ENCODE measurements around the gene SNAP47.

SNAP47 gene

DNA sequence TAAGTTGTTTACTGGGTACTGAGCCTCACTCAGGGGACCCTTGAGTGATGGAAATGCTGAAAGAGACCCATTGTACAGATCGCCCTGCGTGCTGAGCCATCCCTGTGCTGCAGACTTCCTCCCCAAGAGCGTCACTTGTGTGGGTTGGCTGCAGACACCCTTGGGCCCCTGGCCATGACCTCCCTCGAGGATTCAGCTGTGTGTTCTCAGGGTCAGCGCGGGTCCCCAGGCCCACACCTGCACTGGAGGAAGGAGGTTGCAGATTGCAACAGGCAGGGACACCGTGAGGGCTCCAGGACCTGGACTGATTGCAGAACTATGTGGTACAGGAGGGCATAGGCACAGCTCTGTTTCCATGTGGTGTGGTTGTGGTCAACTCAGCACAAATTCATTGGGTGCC is 4.4 kb downstream of the SNAP47 start:
- H3K36me3 Mint-ChIP-seq = peaks cover 4% of the 10 kb centered on the region
- peaks cover 51% of the 10 kb centered on the region for H3K4me1 Mint-ChIP-seq (ENCODE audit: low read depth)
- H3K4me3 Mint-ChIP-seq = no peak overlapping the region
- no peaks in the 10 kb centered on the region for H3K27me3 Mint-ChIP-seq
- no peak overlapping the region for H3K27ac Mint-ChIP-seq
- no peaks in the 10 kb centered on the region for H3K9me3 Mint-ChIP-seq (ENCODE audit: low read depth)

- peaks cover 4% of the 10 kb centered on the region for H3K36me3 Mint-ChIP-seq
- no peak overlapping the region for H3K4me3 Mint-ChIP-seq
- H3K27me3 Mint-ChIP-seq = no peaks in the 10 kb centered on the region
- peaks cover 57% of the 10 kb centered on the region for H3K4me1 Mint-ChIP-seq (ENCODE audit: low read depth)
- peak overlapping the region; percentile 46 for H3K27ac Mint-ChIP-seq
- H3K9me3 Mint-ChIP-seq (ENCODE audit: low read depth) = no peaks in the 10 kb centered on the region
Observed at GRCh38 chr1:227740401-227740960, 5.2 kb downstream of the SNAP47 start.

DNA sequence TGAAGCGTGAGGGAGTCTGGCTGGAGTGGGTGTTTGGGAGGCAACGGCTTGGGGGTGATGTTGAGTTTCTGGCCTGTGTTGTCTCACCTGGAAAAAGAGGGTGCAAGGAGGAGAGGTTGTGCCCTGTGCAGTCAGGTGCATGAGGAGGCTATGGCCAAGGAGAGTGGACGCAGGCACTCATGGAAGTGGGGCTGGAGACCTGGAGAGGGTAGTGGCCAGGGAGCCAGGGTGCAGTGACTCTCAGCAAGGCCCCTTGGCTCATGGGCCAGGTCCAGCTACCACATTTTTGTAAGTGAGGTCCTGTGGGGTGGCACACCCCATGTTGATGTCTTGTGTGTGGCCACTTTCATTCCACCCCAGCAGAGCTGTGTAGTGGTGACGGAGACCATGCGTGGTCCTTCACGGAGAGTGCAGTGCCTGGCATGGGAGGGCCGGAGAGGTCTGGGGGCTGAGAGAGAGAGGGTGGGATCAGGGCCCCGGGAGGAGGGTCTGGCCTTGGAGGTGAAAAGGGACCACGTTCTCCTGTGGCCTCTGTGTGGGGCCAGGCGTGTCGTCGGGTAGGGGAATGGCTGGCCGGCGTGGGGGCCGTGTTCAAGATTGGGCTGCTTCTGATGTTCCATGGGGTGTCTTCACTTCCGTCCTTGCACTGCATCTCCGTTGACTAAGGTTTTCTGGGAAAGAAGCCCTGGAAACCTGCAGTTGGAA is 6.1 kb downstream of the SNAP47 start:
- Mint-ChIP-seq H3K4me3 (no peak overlapping the region), H3K36me3 (peaks cover 4% of the 10 kb centered on the region), H3K4me1 (ENCODE audit: low read depth) (peaks cover 57% of the 10 kb centered on the region), H3K27me3 (no peaks in the 10 kb centered on the region), H3K27ac (no peak overlapping the region), H3K9me3 (ENCODE audit: low read depth) (no peaks in the 10 kb centered on the region)

DNA sequence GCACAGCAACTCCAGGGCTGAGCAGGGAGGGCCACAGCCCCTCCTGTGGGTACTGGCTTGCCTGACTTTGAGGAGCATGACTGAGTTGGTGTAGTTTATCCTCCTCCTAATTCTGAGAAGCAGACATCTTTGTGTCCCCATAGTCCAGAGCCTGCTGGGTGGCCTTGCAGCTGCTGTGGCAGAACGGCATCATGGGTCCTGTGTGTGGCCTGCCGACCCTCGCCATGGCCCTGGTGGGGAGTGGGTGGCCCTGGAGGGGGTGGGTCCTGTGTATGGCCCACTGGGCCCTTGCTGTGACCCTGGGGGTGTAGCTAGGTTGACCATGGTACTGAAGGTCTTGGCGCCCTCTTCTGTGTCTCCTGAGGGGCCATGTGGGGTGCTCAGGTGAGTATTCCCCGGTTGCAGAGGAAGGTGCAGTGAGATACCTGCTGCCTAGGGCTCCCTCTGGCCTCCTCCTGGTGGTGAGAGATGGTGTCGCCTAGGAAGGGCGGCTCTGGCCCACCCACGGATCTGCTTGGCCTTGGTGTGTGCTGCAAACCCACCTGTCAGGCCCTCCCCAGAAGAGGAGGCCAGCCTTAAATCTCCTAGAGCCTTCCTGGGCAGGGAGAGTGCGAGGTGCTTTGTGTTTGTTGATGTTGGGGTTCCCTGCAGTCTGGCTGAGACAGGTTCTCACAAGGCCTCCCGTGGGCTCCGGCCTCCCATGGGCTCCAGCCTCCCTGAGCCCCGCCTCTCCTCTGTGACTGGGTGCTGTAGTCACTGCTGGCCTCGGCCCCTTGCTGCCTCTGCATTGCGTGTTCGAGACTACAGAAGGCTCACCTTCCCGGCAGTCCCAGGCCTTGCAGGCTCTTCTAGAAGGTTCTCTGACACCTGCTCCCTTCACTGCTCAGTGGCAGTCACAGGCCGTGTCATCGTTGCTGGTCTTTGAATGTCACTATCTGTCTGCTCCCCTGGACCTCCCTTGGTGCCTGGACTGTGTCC is 7.8 kb downstream of the SNAP47 start:
- Mint-ChIP-seq H3K27me3 (no peaks in the 10 kb centered on the region), H3K9me3 (ENCODE audit: low read depth) (no peaks in the 10 kb centered on the region), H3K36me3 (peaks cover 4% of the 10 kb centered on the region), H3K4me1 (ENCODE audit: low read depth) (peaks cover 51% of the 10 kb centered on the region), H3K27ac (no peak overlapping the region), H3K4me3 (no peak overlapping the region)

DNA sequence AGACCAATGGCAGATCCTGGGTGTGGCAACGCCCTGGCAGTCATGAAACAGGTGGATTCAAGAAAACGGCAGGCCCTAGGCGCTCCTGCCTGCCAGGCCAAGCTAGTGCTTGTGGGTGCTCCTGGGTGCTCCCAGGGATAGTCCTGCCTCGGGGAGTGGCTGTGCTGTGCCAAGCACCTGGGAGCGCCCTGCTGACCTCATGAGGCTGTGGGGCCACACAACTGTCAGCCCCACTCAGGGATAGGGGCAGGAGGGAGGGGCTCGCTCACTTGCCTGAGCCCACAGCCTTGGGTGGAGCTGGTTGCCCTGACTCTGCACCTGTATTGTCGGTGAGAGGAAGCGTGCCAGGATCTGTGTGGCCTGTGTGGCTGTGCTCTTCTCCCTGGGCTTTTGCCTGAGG is 9.4 kb downstream of the SNAP47 start:
- Mint-ChIP-seq H3K4me3 (no peak overlapping the region), H3K27me3 (no peaks in the 10 kb centered on the region)

DNA sequence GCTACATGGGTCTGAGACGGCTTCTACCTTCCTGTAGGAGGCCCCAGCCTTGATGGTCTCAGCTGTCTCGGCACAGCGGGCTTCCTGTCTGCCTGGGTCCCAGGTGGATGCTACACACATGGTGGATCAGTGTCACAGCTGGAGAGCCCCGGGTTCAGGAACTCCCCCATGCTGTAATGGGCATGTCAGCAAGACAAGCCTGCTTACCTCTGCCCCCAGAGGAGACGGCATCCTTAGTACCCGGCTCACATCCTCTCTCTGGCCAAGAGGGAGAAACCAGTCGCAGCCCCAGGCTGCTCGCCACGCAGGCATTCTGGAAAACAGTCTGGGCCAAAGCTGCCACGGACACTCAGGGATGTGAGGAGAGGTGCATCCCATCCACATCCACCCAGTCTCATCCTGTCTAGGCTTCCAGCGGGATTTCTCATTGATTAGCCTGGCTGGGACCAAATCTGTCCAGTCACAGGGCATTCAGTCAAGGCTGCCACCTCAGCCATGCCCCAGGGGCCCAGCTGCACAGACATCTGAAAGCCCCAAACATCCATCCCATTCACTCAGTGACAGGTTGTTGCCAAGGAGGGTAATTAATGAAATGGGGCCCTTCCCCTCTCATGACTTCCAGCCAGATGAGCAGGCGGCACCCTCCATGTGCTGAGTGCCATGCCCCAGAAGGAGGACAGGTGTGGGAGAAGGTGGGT is 10.5 kb downstream of the SNAP47 start:
- peaks cover 6% of the 10 kb centered on the region for H3K36me3 Mint-ChIP-seq

More for the DNA sequence above, 9.4 kb downstream of the SNAP47 start:
- no peak overlapping the region for H3K27ac Mint-ChIP-seq
- H3K36me3 Mint-ChIP-seq = peaks cover 6% of the 10 kb centered on the region
- no peaks in the 10 kb centered on the region for H3K9me3 Mint-ChIP-seq (ENCODE audit: low read depth)
- peaks cover 45% of the 10 kb centered on the region for H3K4me1 Mint-ChIP-seq (ENCODE audit: low read depth)

DNA sequence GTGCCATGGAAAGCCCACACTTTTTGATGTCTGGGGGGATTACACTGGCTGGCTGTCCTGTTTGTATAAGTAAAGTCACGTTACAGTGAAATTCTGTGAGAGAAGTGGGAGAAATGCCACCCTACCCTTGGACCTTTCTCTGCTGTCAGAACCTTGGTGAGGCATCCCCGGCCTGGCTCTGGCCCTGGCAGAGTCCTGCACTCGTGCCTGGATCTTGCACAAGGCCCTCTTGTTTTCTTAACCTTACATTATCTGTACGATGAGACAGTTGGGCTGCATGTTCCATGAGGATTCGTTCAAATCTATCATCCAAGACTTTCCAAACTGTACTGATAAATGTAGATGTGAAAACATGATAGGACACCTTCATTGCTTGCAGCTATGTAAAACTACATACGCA is 11.4 kb downstream of the SNAP47 start:
- Mint-ChIP-seq H3K27ac (no peak overlapping the region), H3K27me3 (no peaks in the 10 kb centered on the region), H3K36me3 (peaks cover 6% of the 10 kb centered on the region), H3K9me3 (ENCODE audit: low read depth) (no peaks in the 10 kb centered on the region), H3K4me3 (no peak overlapping the region), H3K4me1 (ENCODE audit: low read depth) (peaks cover 27% of the 10 kb centered on the region)

More for the DNA sequence above, 10.5 kb downstream of the SNAP47 start:
- H3K9me3 Mint-ChIP-seq (ENCODE audit: low read depth) = no peaks in the 10 kb centered on the region
- H3K4me3 Mint-ChIP-seq = no peak overlapping the region
- H3K27me3 Mint-ChIP-seq = no peaks in the 10 kb centered on the region
- H3K27ac Mint-ChIP-seq = no peak overlapping the region
- H3K4me1 Mint-ChIP-seq (ENCODE audit: low read depth) = peaks cover 36% of the 10 kb centered on the region

GRCh38 chr1:227747382-227747781 is 12.1 kb downstream of the SNAP47 start:
- peaks cover 6% of the 10 kb centered on the region for H3K36me3 Mint-ChIP-seq
- H3K27me3 Mint-ChIP-seq = no peaks in the 10 kb centered on the region
- no peak overlapping the region for H3K4me3 Mint-ChIP-seq
- no peak overlapping the region for H3K27ac Mint-ChIP-seq
- peaks cover 28% of the 10 kb centered on the region for H3K4me1 Mint-ChIP-seq (ENCODE audit: low read depth)
- H3K9me3 Mint-ChIP-seq (ENCODE audit: low read depth) = no peaks in the 10 kb centered on the region

GRCh38 chr1:227747948-227748495 is 12.8 kb downstream of the SNAP47 start:
- no peaks in the 10 kb centered on the region for H3K27me3 Mint-ChIP-seq
- no peak overlapping the region for H3K27ac Mint-ChIP-seq
- no peaks in the 10 kb centered on the region for H3K9me3 Mint-ChIP-seq (ENCODE audit: low read depth)
- H3K4me1 Mint-ChIP-seq (ENCODE audit: low read depth) = peaks cover 28% of the 10 kb centered on the region
- no peak overlapping the region for H3K4me3 Mint-ChIP-seq
- H3K36me3 Mint-ChIP-seq = peaks cover 6% of the 10 kb centered on the region

DNA sequence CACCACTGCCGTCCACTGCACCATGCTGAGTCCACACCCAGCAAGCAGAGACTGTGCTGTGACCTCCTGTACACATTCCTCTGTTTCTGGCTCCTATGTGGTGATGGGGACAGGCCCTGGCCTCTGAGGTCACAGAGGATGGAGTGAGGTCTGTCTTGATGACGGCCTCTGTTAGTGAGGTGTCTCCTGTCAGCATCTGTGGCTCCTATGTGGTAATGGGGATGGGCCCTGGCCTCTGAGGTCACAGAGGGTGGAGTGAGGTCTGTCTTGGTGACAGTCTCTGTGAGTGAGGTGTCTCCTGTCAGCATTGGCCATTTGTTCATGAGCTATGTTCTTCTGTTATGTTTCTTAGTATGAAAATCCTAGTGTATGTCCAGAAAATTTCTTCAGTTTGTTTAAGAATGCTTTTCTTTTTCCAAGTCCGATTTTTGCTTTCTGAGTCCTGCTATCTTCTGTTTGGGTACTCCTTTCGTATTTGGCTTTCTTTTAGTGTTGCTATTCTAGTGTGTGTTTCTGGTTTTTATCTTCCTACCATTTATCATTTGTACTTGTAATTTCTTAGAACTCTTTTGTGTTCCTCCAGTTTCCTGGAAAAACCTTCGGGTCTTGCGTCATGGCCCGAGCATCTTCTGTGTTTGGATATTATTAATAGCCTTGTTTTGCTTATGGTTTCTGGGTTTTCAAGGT is 13.4 kb downstream of the SNAP47 start:
- no peak overlapping the region for H3K4me3 Mint-ChIP-seq
- H3K36me3 Mint-ChIP-seq = peaks cover 6% of the 10 kb centered on the region
- peaks cover 27% of the 10 kb centered on the region for H3K4me1 Mint-ChIP-seq (ENCODE audit: low read depth)
- no peaks in the 10 kb centered on the region for H3K9me3 Mint-ChIP-seq (ENCODE audit: low read depth)
- H3K27ac Mint-ChIP-seq = no peak overlapping the region
- H3K27me3 Mint-ChIP-seq = no peaks in the 10 kb centered on the region

DNA sequence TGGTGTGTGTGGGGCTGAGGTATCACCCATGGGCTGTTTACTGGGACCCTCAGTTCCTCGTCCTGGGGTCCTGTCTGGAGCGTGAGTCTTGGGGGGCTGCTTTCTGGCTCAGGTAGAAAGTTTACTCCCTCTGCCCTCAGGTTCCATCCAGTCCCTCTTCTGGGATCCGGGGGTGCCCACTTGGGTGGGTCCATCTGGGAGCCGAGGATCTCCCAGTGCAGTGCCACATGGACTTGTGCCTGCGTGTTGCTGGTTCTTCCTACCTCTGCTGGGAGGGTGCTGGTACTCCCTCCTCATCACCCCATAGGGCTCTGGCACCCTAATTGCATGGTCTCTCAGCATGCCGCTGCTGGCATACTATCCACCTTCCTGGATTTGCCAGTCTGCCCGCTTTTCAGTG is 14.0 kb downstream of the SNAP47 start:
- H3K4me1 Mint-ChIP-seq (ENCODE audit: low read depth) = peaks cover 21% of the 10 kb centered on the region

DNA sequence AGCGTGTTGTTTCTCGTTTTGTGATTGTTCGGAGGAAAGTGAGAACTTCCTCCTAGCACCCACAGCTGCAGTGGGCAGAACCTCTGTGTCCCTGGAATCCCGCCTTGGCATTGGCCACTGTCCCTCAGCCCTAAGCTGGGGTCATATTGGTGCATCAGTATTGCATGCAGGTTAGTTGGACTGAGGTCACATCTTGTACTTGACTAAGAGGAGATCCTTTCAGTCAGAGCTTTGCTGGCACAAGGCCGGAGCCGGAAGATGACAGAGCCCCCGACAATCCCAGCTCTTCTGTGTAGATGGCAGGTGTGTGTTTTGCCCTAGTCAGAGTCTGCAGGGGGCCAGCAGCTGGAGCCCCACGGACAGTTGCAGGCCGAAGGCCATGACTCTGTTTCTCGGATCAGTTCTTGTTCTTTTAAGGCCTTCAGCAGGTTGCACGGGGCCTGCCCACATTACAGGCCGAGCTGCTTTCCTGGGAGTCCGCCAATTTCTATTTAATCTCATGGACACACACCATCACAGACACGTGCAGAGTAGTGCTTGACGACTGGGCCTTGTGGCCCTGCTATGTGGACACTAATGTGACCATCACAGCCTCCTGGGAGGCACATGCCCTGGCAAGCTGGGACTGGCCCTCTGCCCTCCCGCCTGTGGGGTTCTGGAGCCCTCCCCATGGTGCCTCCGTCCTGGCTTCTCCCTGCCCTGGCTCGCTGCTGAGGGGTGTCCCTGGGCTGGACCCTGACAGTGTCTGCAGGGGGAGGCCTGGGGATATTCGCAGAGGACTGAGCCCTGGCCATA is 14.9 kb downstream of the SNAP47 start:
- H3K27me3 Mint-ChIP-seq = no peaks in the 10 kb centered on the region
- H3K27ac Mint-ChIP-seq = no peak overlapping the region
- H3K36me3 Mint-ChIP-seq = peaks cover 6% of the 10 kb centered on the region
- no peaks in the 10 kb centered on the region for H3K9me3 Mint-ChIP-seq (ENCODE audit: low read depth)
- H3K4me3 Mint-ChIP-seq = no peak overlapping the region
- peaks cover 16% of the 10 kb centered on the region for H3K4me1 Mint-ChIP-seq (ENCODE audit: low read depth)

More for the DNA sequence above, 14.0 kb downstream of the SNAP47 start:
- Mint-ChIP-seq H3K27me3 (no peaks in the 10 kb centered on the region), H3K36me3 (peaks cover 6% of the 10 kb centered on the region), H3K4me3 (no peak overlapping the region), H3K9me3 (ENCODE audit: low read depth) (no peaks in the 10 kb centered on the region), H3K27ac (no peak overlapping the region)

DNA sequence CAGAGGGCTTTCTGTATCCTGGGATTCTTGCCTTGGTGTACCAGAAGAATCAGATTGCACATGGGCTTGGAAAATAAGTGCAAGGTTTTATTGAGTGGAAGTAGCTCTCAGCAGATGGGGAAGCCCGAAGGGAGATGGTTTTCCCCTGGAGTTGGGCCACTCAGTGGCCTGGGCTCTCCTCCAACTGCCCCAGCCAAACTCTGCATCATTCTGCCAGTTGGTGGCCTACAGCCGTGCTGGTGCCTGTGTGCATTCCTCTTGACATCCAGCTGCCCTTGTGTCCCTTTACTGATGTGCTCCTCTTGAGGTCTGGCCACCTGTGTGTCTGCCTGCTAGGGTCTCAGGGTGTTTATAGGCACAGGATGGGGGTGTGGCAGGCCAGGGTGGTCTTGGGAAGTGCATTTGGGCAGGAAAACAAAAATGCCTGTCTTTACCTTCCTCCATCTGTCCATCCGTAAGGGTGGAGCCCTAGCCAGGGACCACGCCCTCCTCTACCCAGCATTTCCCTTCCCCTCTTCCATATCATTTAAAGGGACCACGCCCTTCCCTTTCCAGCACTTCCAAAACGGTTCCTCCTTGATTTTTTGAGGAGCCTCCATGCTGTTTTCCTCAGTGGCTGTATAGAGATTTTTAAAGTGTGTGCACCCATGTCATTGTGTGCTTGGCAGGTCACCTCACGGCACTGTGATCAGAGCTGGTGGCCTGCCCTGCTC is 18.9 kb downstream of the SNAP47 start:
- no peaks in the 10 kb centered on the region for H3K9me3 Mint-ChIP-seq (ENCODE audit: low read depth)
- H3K36me3 Mint-ChIP-seq = peaks cover 3% of the 10 kb centered on the region
- peaks cover 13% of the 10 kb centered on the region for H3K4me1 Mint-ChIP-seq (ENCODE audit: low read depth)
- no peak overlapping the region for H3K27ac Mint-ChIP-seq
- no peak overlapping the region for H3K4me3 Mint-ChIP-seq
- H3K27me3 Mint-ChIP-seq = no peaks in the 10 kb centered on the region

Data from activated naive CD8-positive, alpha-beta T cell (primary cell).